GM18519 (cell line): Measurements from ENCODE around the gene JAG2.

Experiments
- ATAC-seq: cut with Tn5 transposase; IDR thresholded peaks from one replicate; pipeline ENCODE4 v1.9.1; 2021; ENCODE audit warnings: mild to moderate bottlenecking, moderate library complexity; ENCODE audit not compliant: unreplicated experiment, low FRiP score

Gene JAG2

GRCh38 chr14:105168496-105168978, at the start of gene JAG2:
Gene JAG2, minus strand, starts transcription at chr14:105168776. Its CDS starts 356 bp downstream, at chr14:105168420.
- no peak for ATAC-seq

- no peak for ATAC-seq
These were observed 49.2 kb upstream of the JAG2 start for GRCh38 chr14:105217774-105218173.

GRCh38 chr14:105216490-105217247, 48.1 kb upstream of the JAG2 start:
- no peak for ATAC-seq

- ATAC-seq = no peak
These were observed 47.0 kb upstream of the JAG2 start for GRCh38 chr14:105215602-105216001.

GRCh38 chr14:105214324-105214915, 45.8 kb upstream of the JAG2 start:
- ATAC-seq = no peak

GRCh38 chr14:105213361-105213760, 44.8 kb upstream of the JAG2 start:
- no peak for ATAC-seq

GRCh38 chr14:105212541-105213300, 44.1 kb upstream of the JAG2 start:
- ATAC-seq = no peak

- no peak for ATAC-seq
These were observed 43.1 kb upstream of the JAG2 start for GRCh38 chr14:105211758-105212089.

- no peak for ATAC-seq
These were observed 42.6 kb upstream of the JAG2 start for GRCh38 chr14:105211086-105211757.

- no peak for ATAC-seq
These were observed 41.9 kb upstream of the JAG2 start for GRCh38 chr14:105210266-105211025.

GRCh38 chr14:105209646-105210045, 41.1 kb upstream of the JAG2 start:
- no peak for ATAC-seq

- no peak for ATAC-seq
These were observed 40.5 kb upstream of the JAG2 start for GRCh38 chr14:105209091-105209490.

- ATAC-seq = no peak
These were observed 40.1 kb upstream of the JAG2 start for GRCh38 chr14:105208738-105209075.

GRCh38 chr14:105207996-105208737, 39.6 kb upstream of the JAG2 start:
- ATAC-seq = no peak

GRCh38 chr14:105207460-105207901, 38.9 kb upstream of the JAG2 start:
- ATAC-seq = no peak

GRCh38 chr14:105206873-105207272, 38.3 kb upstream of the JAG2 start:
- ATAC-seq = no peak

- no peak for ATAC-seq
These were observed 37.2 kb upstream of the JAG2 start for GRCh38 chr14:105205673-105206208.

- no peak for ATAC-seq
These were observed 36.5 kb upstream of the JAG2 start for GRCh38 chr14:105204931-105205672.
